Astrocyte (in vitro differentiated cells and primary cell): ENCODE results near the gene LIF. TPM values are rescaled to one million over a fixed set of nuclear protein-coding genes. Genes with fewer than 3 reads are reported as not detected.
A peak's percentile ranks its signal among the peaks of the same experiment; 100 is the strongest.

Source experiments
- DNase-seq: peaks from one replicate; pipeline ENCODE4 v3.0.0-alpha.2; 2010; ENCODE audit warnings: low read depth
- FAIRE-seq: peaks from 2 replicates; lab custom pipeline; 2011; peaks lifted over from hg19 to GRCh38; lab: Jason Lieb, UNC
- H2AFZ ChIP-seq: 2 replicates; pipeline ENCODE4 v1.6.0; 2012; ENCODE audit warnings: low read depth, low read length, inconsistent platforms
- H3K27ac ChIP-seq: 2 replicates; pipeline ENCODE4 v1.5.1; 2011; ENCODE audit warnings: low read depth, low read length, inconsistent platforms
- H3K27me3 ChIP-seq: 2 replicates; pipeline ENCODE4 v1.6.0; 2011; ENCODE audit warnings: low read length, inconsistent platforms; ENCODE audit not compliant: insufficient read depth
- H3K36me3 ChIP-seq: 2 replicates; pipeline ENCODE4 v1.5.1; 2011; ENCODE audit warnings: low read length, inconsistent platforms; ENCODE audit not compliant: insufficient read depth
- H3K4me1 ChIP-seq: 2 replicates; pipeline ENCODE4 v1.5.1; 2011; ENCODE audit warnings: low read length, inconsistent platforms; ENCODE audit not compliant: insufficient read depth
- H3K4me2 ChIP-seq: 2 replicates; pipeline ENCODE4 v1.6.0; 2012; ENCODE audit warnings: low read length, inconsistent platforms
- H3K4me3 ChIP-seq: 2 replicates; pipeline ENCODE4 v1.5.1; 2011; ENCODE audit warnings: low read depth, mild to moderate bottlenecking, low read length, inconsistent platforms; ENCODE audit not compliant: insufficient read depth
- H3K79me2 ChIP-seq: 2 replicates; pipeline ENCODE4 v1.6.0; 2012; ENCODE audit warnings: mild to moderate bottlenecking, low read length, inconsistent platforms; ENCODE audit not compliant: insufficient read depth
- H3K9ac ChIP-seq: 2 replicates; pipeline ENCODE4 v1.6.0; 2012; ENCODE audit warnings: mild to moderate bottlenecking, low read length, inconsistent platforms
- H3K9me3 ChIP-seq: 2 replicates; pipeline ENCODE4 v1.5.1; 2012; ENCODE audit warnings: low read depth, mild to moderate bottlenecking, low read length, inconsistent platforms; ENCODE audit not compliant: insufficient read depth
- H4K20me1 ChIP-seq: 2 replicates; pipeline ENCODE4 v1.6.0; 2012; ENCODE audit warnings: low read length, inconsistent platforms; ENCODE audit not compliant: insufficient read depth
- H3K27ac Mint-ChIP-seq: one replicate; pipeline ENCODE4 v1.8.0; 2021; ENCODE audit warnings: mild to moderate bottlenecking, mixed read lengths; ENCODE audit not compliant: unreplicated experiment
- H3K27me3 Mint-ChIP-seq: one replicate; pipeline ENCODE4 v1.8.0; 2021; ENCODE audit warnings: low read depth, mixed read lengths; ENCODE audit not compliant: unreplicated experiment
- H3K36me3 Mint-ChIP-seq: one replicate; pipeline ENCODE4 v1.8.0; 2021; ENCODE audit warnings: low read depth, mixed read lengths; ENCODE audit not compliant: unreplicated experiment
- H3K4me1 Mint-ChIP-seq: one replicate; pipeline ENCODE4 v1.8.0; 2021; ENCODE audit warnings: low read depth, mixed read lengths; ENCODE audit not compliant: unreplicated experiment
- H3K4me3 Mint-ChIP-seq: one replicate; pipeline ENCODE4 v1.8.0; 2021; ENCODE audit warnings: mild to moderate bottlenecking, moderate library complexity, mixed read lengths; ENCODE audit not compliant: unreplicated experiment
- H3K9me3 Mint-ChIP-seq: one replicate; pipeline ENCODE4 v1.8.0; 2021; ENCODE audit warnings: mild to moderate bottlenecking, mixed read lengths; ENCODE audit not compliant: unreplicated experiment
- CTCF ChIP-seq: IDR thresholded peaks from 2 replicates; pipeline ENCODE4 v1.5.1; 2011; ENCODE audit warnings: low read depth, mild to moderate bottlenecking, inconsistent platforms, low read length, moderate library complexity; ENCODE audit not compliant: insufficient read depth
- EZH2 ChIP-seq: IDR thresholded peaks from 2 replicates; pipeline ENCODE4 v1.6.1; 2012; ENCODE audit warnings: mild to moderate bottlenecking, low read length, inconsistent platforms; ENCODE audit not compliant: insufficient read depth
- total RNA-seq: library from RNA; stranded (reverse); gene quantifications from 2 replicates; pipeline ENCODE4 v1.2.1, GENCODE V29; 2021

Gene LIF
- total RNA-seq, 1 donor from 2014 or later = 63.3 TPM

DNA sequence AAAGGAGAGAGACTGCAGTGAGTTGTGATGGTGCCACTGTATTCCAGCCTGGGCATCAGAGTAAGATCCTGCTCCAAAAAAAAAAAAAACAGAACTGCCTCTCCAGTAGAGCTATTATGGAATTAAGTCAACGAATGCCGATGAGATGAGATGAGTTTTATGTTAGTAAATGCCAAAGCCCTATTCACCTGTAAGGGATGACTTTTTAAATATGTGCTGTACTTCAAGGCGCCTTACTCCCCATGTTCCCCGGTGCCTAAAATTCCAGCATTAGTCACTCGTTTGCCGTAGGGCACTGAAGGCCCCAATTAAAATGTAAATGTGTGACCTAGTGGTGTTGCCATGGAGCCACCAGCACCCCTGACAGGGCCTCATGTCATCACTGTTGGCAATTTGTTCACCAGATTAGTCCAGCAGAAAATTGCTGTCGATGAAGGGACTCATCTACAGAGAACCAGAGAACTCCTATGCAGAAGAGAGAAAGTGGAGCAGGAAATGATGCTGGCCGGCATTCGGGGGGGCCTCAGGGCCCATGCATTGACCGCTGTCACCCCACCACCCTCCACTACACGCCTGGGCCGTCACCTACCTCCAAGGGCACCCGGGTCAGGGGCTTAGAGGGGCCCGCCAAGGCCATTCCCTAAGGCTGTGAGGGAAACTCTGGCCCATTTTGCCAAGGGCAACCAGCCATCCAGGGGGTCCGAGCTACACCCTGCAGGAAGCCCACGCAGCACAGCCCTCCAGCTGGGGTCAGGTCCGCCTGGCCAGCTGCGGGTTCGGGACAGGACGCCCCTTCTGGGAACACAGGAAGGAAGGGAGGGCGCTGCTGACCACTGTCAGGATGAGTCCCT lies 17.8 kb downstream of the LIF start:
- H3K4me3 Mint-ChIP-seq = no peak overlapping the region
- Histone ChIP-seq H4K20me1 (no peaks in the 10 kb centered on the region), H3K4me2 (peak overlapping the region; percentile 2), H3K36me3 (no peaks in the 10 kb centered on the region), H3K9me3 (no peaks in the 10 kb centered on the region), H2AFZ (no peak overlapping the region), H3K4me1 (peaks cover 47% of the 10 kb centered on the region), H3K9ac (peak overlapping the region; percentile 45), H3K4me3 (no peak overlapping the region), H3K79me2 (no peaks in the 10 kb centered on the region), H3K27ac (peak overlapping the region; percentile 33), H3K27me3 (no peaks in the 10 kb centered on the region)
- peak overlapping the region; percentile 26 for H3K27ac Mint-ChIP-seq
- H3K36me3 Mint-ChIP-seq = no peaks in the 10 kb centered on the region
- no peaks in the 10 kb centered on the region for H3K9me3 Mint-ChIP-seq
- FAIRE-seq = peak; percentile 5
- peaks cover 42% of the 10 kb centered on the region for H3K4me1 Mint-ChIP-seq
- H3K27me3 Mint-ChIP-seq = no peaks in the 10 kb centered on the region
- no peak for TF ChIP-seq CTCF
- TF ChIP-seq EZH2 = no peak
- DNase-seq = peak; percentile 67

DNA sequence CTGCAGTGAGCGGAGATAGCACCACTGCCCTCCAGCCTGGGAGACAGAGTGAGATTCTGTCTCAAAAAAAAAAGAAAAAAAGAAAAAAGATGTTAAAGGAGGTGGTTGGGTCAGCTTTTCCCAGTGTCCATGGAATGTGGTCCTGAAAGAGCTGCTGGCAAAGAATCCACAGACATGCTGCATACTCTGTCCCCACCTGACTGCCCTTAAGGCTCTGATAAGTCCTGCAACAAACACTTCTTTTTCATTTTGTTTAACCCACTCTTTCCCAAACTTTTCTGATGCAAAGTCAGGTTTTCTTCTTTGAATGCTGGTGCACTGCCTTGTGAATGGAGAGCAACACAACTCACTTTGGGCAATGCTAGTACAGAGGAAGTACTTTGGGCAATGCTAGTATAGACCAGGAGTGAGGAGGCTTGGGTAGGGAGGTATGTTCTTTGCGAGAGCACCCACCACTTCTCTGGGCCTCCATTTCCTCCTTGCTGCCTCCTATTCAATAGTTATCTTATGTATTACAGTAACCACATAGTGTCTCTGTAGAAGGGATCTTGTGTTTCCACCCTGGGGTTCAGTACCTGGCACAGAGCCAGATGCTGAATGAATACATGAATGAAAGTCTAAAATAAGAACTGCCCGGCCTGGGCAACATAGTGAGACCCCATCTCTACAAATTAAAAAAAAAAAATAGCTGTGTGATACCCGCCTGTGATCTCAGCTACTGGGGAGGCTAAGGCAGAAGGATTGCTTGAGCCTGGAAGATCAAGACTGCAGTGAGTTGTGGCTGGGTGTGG lies 18.9 kb downstream of the LIF start:
- Histone ChIP-seq H3K27ac (peak overlapping the region; percentile 64), H3K9me3 (no peaks in the 10 kb centered on the region), H3K36me3 (no peaks in the 10 kb centered on the region), H2AFZ (no peak overlapping the region), H3K4me2 (no peak overlapping the region), H3K4me1 (peaks cover 44% of the 10 kb centered on the region), H4K20me1 (no peaks in the 10 kb centered on the region), H3K27me3 (no peaks in the 10 kb centered on the region), H3K79me2 (no peaks in the 10 kb centered on the region), H3K9ac (no peak overlapping the region), H3K4me3 (no peak overlapping the region)
- Mint-ChIP-seq H3K36me3 (no peaks in the 10 kb centered on the region), H3K27me3 (no peaks in the 10 kb centered on the region), H3K4me3 (no peak overlapping the region), H3K27ac (no peak overlapping the region), H3K4me1 (peaks cover 42% of the 10 kb centered on the region), H3K9me3 (no peaks in the 10 kb centered on the region)
- TF ChIP-seq EZH2 = no peak
- FAIRE-seq (no peak), DNase-seq (no peak)

GRCh38 chr22:30226192-30226832 lies 20.2 kb downstream of the LIF start:
- H3K36me3 ChIP-seq = no peaks in the 10 kb centered on the region
- H3K4me2 ChIP-seq = no peak overlapping the region
- no peaks in the 10 kb centered on the region for H4K20me1 ChIP-seq
- Mint-ChIP-seq H3K9me3 (no peaks in the 10 kb centered on the region), H3K27ac (peak overlapping the region; percentile 59), H3K4me3 (no peak overlapping the region), H3K27me3 (no peaks in the 10 kb centered on the region), H3K36me3 (no peaks in the 10 kb centered on the region), H3K4me1 (peaks cover 42% of the 10 kb centered on the region)
- H3K4me1 ChIP-seq = peaks cover 40% of the 10 kb centered on the region
- no peaks in the 10 kb centered on the region for H3K79me2 ChIP-seq
- no peaks in the 10 kb centered on the region for H3K9me3 ChIP-seq
- FAIRE-seq = no peak
- peak; percentile 61 for DNase-seq
- TF ChIP-seq CTCF = no peak
- no peak for TF ChIP-seq EZH2
- peak overlapping the region; percentile 64 for H3K27ac ChIP-seq
- no peak overlapping the region for H2AFZ ChIP-seq
- no peaks in the 10 kb centered on the region for H3K27me3 ChIP-seq
- no peak overlapping the region for H3K4me3 ChIP-seq
- H3K9ac ChIP-seq = peak overlapping the region; percentile 56
